Smooth muscle cell of the brain vasculature (primary cell): Measurements from ENCODE around the gene CARMIL1.

Source experiments
- DNase-seq: peaks from one replicate; pipeline ENCODE4 v3.0.0-alpha.2; 2012; ENCODE audit warnings: low read depth, low spot score

The CARMIL1 gene

DNA sequence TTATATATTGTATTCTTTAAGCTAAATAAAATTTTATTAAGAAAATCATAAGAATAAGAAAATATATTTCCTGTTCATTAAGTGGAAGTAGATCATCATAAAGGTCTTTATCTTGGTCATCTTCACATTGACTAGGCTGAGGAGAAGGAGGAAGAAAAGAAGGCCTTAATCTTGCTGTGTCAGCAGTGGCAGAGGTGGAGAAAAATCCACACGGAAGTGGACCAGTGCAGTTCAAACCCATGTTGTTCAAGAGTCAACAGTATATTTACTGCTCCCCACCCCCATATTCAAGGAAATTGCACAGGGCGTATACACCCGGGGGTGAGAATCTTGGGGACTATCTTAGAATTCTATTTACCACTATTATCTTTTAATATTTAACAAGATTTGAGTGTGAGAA, 194.3 kb downstream of the CARMIL1 start:
- no peak for DNase-seq

DNA sequence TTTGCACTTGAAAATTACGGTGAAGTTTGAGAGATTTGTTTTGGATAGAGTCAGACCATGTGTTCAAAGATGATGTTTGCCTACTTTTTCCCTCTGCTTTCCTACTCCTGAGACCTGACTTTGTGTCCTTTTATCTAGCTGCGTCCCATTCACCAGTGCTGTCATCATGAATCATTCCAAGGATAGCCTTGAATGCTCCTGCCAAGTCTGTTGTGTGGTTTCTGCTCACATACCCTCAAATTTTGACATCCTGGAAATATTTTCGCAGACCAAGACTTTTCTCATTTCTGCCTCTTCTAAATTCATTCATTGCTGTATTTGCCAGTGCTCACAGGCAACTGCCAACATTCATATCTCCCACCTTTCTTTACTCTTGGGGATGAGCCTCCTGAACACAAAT, 197.0 kb downstream of the CARMIL1 start:
- no peak for DNase-seq

DNA sequence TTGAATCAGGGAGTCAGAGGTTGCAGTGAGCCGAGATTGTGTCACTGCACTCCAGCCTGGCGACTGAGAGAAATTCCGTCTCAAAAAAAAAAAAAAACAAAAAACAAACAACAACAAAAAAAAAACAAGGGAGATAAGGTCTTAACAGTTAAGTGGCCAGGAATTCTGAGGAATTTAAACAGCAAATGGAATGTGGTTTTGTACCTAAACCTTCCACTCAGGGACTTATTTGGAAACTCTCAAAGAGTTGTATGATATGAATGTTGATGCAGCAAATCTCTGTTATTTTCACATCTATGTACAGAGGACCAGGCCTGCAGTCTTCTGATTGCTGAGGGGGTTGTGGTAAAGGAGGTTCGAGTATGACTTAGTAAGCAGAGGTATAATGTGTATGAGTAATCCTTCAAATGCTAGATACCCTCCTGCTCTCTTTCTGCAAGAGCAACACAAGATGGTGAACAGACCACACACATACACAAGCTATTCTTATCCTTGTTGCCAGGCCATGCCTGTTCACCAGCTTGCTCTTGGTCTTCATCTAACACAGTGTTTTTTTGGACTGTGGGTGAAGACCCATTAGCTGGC, 197.9 kb downstream of the CARMIL1 start:
- DNase-seq, result no peak

DNA sequence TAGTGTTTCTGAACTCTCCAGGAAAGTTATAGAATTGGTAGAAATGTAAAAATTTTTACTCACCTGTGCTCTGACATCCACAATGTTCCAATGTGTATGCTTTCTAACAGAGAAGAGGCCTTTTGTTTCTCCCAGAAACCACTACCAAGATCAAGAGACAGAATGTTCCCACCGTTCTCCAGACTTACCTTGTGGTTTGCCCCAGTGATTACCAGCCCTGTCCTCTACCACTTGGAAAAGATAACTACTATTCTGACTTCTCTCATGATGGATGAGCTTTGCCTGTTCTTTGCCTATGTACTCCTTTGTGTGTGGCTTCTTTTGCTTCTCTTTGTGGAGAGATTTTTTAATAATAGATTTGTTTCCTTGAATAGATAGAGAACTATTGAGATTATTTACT, 199.8 kb downstream of the CARMIL1 start:
- no peak for DNase-seq

DNA sequence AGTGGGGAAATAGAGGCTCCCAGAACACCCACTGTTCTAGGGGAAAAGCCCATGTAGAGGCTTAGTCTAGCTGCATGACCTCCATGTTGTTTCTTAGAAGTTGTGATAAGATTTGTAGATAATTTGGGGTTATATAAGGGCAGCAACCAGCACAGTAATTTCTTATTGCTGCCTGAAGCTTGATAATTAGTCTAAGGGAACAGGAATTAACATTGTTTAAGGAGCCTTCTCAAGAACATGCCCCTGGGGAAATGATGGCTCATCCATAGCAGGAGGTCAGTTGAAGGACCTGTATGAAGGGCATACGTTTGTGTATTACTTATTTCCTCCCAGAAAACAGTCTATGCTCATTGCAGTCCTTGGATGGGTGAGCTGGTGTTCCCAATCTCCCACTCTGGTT, 202.1 kb downstream of the CARMIL1 start:
- DNase-seq, result no peak

DNA sequence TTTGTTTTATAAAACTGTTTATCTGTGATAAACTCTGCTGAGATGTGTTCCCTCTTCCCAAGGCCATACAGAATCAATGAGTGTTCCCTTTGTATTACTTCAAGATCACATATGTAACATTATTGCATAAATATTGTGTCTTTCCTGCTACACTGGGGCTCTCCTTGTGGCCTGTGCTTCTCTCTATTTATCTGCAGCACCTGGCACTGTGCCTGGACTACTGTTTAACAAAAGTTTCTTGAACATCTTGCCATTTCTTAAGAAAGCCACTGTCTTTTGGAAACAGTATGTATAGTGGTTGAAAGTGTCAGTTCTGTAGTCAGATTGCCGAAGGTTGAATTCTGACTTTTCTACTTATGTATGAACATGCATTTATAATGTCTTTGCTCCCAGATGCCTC, 203.8 kb downstream of the CARMIL1 start:
- no peak for DNase-seq

DNA sequence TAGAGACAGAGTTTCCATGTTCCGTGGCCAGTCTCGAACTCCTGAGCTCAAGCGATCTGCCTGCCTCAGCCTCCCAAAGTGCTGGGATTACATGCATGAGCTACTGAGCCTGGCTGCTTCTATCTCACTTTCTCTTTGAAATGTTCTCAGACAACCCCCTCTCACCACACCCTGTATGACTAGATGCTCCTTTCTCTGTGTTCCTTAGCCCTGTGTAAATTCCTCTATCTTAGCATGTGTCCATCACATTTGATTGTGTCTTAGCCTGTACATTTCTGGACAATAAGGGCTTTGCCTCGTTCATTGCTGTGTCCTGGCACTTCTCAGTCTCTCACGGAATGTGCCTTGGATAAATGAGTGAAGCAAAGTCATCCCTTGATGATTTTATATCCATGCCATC, 204.8 kb downstream of the CARMIL1 start:
- no peak for DNase-seq

DNA sequence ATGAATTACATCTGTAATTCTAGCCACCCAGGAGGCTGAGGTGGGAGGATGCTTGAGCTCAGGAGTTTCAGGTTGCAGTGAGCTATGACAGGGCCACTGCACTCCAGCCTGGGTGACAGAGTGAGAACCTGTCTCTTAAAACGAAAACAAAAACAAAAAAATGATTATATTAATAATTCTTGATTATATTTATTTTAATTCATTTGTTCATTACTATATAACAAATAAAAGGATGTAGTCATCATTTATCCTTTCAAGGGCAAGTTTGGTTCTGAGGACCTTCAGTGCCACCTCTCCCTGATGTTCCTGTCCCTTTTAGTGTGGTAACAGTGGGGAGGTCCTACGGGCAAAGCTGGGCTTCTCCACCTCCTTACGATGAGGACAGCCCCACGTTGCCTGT, 205.7 kb downstream of the CARMIL1 start:
- DNase-seq, result no peak

DNA sequence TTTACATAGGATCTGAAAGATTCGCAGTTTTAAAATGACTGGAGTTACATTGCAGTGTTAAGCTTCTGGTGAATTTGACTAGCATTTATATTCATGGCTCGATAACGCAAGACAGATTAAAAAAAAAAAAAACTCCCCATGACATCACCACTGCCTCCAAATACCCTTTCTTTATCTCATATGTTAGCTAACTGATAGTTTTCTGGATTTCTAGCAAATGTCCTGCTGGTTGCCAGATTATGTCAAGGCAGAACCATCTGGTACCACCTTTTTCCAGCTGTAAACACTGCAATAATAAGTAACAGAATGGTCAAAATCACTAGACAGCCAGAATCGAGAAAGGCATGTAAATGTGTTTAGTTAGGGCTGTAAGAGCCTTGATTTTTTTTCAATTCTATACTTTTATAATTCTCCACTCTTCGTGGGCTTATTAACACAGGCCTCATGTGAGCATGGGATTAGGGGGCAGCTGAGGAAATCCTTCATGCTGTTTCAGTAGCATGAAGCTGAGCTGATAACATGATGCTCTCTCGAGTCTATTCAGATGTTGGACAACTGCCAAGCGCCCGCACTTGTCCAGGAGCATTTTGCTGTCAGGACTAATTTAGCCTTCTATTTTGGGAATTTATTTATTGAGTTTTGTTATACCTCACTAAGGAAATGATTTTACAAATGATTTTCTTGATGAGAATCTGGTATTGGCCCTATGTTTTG, 206.8 kb downstream of the CARMIL1 start:
- no peak for DNase-seq

DNA sequence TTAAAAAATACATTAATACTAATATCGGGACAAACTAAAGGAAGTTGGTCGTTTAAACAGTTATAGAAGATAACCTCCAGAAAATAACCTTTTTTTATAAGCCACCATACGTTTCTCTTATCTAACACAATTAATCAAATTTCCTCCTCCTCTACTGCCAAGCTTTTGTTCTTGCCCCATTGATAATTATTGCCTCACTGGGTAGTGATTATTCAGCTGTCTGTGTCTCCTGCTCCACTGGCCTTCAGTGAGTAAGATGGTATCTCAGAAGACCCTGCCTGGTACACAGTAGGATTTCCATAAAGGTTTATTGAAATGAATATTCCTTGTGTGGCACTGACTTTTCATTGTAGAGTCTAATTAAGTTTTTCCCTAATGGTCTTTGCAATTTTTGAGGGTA, 207.4 kb downstream of the CARMIL1 start:
- DNase-seq, result no peak

DNA sequence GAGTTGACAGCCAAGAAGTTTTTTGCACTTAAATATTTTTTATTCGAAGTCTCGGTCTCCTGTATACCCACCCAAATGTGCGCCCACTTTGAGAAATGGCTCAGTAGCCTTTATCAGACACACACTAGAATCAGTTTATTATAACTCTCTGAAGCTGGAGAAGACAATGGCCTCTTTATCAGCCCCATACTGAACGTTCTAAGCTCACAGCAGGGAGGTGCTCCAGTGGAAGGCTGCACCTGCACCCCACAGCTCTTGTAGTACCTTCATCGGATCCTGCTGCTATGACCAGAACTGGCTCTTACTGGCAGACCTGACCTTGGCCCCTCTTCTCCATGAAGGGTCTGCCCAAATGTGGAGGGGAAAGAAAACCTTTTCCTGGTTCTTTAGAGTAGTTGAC, 207.8 kb downstream of the CARMIL1 start:
- DNase-seq, result no peak

DNA sequence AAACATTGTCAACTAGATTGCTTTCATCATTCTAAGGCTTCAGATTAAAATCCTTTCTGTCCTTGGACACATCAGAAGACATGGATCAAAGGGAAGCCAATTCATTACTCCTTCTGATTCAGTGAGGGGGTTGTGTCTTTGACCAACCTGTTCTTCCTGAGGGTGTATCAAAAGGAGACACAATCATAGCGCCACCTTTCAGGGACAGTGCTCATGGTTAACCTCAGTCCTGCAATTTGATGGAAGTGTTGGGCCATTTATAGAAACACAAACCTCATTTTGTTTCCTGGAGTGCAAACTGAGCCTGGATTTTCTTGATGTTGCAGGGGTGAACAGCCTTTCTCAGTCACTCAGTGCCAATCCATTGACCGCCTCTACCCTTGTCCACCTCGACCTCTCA, 209.0 kb downstream of the CARMIL1 start:
- no peak for DNase-seq

DNA sequence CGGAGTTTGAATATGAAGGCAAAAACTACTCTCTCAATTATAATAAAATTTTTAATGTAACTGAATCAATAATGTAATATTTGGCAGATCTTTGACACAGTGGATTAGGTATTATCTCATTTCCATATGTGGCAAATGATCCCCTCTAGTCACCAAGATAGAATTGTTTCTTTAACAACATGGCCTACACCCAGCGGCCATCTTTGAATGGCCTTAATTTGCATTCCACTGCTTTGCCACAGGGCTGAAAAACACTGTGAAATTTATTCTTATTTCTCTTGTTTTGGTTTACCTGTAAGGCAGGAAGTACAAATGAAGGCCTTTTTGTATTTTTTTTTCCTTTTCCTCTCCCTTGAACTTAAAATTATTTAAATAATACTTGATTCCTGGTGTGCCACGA, 210.2 kb downstream of the CARMIL1 start:
- no peak for DNase-seq

DNA sequence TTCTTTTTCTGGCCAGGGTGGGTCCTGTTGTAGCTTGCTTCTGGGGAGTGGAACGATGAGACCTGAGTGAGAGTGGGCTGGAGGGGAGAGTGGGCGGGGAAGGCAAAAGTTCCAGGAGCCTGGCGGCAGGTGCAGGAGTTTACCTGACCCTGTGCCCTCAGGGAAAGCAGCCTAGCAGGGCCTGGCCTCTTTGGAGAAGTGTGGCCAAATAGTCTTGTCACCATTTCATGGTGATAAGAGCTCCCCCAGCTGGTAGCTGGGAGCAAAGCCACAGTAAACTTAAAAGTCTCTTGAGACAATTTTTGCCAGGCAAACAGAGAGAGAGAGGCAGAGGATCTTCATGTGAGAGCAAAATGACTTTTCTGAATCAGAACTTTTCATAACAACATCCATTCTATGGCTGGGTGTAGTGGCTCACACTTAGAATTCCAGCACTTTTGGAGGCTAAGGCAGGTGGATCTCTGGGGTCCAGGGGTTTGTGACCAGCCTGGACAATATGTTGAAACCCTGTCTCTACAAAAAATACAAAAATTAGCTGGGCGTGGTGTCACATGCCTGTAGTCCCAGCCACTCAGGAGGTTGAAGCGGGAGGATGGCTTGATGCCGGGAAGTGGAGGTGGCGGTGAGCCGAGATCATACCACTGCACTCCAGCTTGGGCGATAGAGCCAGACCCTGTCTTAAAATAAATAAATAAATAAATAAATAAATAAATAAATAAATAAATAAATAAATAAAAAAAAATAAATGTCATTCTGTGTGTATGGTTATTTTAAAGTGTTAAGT, 211.0 kb downstream of the CARMIL1 start:
- DNase-seq, result peak; percentile 66

DNA sequence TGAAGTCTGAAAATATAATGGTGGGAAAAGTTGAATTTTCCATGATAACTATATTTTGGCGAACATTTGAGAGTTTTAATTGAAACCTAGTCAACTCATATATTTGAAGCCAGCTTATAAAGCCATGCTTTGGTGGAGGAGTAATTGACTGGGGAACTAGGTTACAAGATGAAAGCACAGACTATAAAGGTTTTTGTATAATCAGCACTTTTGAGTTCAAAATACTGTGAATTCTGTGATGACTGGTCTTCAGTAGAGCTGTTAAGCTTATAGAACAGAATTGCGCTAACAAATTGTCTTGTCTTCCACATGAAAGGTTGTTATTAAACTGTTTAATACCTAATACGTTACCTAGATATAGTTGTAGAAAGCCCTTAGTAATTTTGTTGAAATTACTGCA, 213.8 kb downstream of the CARMIL1 start:
- DNase-seq, result no peak

DNA sequence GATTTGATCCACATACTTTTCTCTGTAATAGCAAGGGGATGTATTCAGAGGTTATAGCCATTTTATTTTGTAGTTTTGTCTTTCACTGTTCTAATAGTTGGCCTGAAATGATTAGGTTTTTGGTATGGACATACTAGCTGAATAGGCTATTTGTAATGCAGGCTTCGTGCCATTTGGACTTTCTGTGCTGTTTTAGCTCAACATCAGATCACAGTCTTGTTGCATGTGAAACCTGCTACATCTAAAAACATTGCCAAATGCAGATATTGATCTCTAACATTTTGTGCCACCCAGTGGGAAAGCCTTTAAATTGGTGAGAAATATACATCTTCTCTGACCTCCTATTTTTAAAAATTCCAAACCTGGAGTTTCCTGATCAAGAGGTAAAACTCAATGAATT, 215.3 kb downstream of the CARMIL1 start:
- no peak for DNase-seq

DNA sequence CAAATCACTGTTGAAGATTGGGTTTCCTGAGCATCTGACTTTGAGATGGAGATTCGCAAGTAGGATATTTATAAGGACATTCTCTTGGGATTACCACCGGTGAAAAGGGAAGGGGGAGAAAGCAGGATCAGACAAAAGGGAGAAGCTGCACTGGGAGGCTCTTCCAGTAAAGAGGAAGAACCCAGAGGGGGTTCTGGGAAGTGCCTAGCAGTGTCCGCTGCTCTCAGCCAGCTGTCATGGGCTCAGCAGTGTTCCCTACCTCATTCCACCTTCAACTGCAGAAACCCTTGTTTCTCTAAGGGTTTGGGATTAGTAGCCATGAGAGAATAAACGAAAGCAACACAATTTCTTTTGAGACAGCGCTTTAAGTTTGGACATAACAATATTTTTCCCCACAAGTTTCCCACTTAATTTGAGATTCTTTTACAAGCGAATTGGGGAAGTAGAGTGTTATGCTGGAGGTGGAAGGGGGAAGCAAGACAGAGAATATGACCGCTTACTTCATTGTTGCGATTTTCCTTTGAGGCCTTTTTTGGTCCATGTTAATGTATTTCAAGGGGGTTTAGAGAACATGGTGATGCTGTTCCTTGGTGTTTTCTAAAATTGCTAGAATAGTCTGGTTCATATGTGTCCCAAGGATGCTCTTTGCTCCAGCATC, 218.3 kb downstream of the CARMIL1 start:
- DNase-seq, result no peak

DNA sequence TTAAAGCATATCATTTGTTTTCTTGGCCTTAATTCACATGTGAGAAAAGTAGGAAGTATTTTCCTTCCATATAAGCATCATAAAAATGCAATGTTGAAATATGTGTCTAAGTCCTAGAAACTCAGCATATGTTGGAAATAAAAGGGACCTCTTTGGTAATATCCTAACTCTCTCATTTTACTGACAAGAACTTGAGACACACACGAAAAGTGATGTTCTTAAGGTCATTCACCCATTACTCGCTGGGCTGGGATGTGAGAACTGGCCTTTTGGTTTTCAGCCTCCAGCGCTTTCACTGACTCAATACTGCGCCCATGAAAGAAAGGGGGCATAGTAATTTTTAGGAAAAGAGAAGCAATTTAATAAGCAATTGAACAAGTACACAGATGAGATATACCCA, 219.3 kb downstream of the CARMIL1 start:
- no peak for DNase-seq

DNA sequence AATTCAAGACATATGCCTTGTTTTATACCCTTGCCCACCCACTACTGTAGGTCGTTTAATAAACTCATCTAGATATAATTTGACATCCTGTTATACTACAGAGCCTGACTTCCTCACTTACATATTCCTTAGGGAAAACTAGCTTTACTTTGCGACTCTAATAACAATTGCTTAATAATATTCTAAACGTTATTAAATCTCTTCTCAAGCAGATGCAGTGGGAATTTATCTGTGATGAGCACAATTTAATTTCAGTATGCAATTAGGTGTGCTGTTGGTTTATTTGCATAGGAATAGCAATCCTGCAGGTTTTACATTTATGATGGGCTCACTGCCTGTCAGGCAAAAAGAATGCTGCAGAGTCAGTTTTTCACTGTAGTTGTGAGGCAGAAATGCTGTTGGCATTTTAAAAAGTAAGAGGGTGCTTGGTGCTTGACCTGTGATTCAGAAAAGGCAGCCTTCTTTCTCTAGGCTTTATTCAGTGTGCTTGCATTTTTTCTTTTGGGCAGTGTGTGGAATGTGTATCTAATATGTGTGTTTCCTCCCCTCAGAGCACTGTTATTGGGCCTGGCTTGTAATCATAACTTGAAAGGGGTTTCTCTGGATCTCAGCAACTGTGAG, 220.6 kb downstream of the CARMIL1 start:
- no peak for DNase-seq

DNA sequence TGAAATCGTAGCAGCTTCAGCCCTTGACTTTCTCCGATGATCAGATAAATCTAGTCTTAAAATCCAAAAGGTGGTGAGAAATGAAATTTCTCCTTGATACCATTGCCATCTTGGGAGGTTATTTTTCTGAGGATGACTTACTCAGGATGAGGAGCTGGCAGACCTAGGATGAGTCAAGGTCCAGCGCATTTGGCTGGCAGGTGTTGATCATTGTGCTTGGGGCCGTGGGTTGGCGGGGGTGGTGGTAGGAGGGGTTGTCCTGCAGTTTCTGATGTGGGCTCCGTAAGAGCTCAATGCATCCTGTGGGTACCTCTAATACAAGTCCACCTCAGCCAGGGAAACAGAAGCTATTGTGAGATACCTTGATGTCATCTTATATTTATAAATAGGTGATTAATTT, 224.5 kb downstream of the CARMIL1 start:
- DNase-seq, result no peak

DNA sequence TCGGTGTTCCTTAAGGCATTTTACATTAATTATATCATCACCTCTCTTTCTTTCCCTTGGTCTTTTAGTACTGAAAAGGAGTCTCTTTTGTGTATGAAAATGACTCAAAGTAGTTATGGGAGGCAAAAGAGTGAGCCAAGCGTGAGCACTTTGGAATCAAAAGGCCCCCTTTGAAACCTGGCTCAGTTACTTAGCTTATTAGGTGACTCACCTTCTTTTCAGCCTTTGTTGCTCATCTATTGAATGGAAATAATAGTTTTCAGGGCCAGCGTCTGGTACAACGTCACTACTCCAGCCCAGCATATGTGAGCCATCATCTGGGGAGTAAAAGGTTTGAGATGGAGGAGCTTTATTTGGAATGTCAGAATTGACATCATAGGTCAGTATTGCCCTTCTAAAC, 225.5 kb downstream of the CARMIL1 start:
- DNase-seq, result no peak

DNA sequence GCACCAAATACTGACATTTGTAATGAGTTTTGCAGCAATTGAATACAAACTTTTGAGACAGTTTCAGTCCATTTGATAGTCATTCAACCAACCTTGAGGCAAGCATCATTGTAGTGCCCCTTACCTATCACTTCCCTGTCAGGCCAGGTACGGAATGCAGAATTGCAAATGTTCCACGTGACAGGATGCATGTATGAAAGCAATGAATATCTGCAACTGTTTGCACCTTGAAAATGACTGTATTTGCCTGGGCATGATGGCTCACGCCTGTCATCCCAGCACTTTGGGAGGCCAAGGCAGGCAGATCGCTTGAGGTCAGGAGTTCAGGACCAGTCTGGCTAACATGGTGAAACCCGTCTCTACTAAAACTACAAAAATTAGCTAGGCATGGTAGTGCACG, 226.8 kb downstream of the CARMIL1 start:
- no peak for DNase-seq
